NCI-H526 treated with DMSO at 0.1 percent for 48 hours (cell line): Measurements from ENCODE around the gene PSORS1C1.

Experiments used
- DNase-seq: peaks from one replicate; lab custom pipeline; 2025; lab: John Stamatoyannopoulos, UW

Gene PSORS1C1

DNA sequence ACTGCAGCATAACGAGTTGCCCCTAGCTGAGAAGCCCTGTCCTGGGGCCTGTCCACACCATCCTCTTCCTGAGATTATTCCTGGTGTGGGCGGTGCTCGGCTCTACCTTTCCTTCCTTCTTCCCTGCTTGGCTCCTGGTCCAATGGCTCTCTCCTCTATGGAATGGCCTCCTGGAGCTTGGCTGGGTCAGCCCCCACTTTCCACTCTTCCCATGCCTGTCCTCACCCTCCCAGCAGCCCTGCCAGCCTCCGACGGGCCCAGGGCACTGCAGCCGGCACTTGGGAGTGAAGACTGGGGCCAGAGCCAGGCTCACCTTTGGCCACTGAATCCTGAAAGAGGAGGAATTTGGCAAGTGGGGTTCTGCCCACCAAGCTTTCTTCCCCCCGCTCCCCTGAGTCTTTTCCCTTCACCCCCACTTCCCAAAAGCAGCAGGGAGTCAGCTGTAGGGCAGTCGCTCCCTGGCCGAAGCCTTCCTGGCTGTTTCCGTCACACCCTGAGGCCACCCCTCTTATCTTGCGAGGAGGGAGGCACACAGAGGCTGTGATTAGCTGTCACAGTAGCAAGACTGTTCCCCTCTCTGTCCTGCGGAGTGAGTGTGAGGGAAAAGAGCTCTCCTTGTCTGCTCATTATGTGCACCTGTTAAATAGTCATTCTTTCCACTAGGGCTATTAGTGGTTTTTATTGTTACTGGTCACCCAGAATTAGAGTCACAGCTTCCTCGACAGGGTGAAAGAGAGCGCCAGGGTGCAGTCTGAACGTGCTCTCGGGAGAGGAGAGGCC is 12.0 kb downstream of the PSORS1C1 start:
- no peak for DNase-seq

DNA sequence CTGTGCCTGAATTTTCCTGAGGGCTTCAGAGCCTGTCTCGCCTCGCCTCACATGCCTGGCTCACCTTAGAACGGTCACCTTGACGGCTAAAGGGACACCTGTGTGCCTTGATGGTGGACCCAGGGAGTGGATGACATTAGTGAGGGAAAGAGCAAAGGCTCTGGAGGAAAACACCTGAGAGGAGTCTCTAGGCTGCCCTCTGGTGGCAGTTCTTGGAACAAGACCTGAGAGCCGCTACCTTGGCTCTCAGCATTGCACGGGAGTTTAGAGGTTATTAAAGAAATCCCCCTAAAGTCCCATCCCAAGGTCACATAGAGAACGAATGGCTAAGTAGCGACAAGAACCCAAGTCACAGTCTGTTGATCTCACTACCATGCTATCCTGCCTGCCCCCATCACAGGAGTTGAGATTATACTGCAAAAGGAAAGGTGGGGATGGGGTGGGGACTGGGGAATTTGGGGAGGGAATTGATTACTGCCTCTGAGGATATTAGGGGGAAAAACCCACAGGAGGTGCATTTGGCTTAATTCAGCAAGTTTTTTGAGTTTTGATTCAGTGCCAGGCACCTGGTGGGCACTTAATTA is 13.6 kb downstream of the PSORS1C1 start:
- no peak for DNase-seq

DNA sequence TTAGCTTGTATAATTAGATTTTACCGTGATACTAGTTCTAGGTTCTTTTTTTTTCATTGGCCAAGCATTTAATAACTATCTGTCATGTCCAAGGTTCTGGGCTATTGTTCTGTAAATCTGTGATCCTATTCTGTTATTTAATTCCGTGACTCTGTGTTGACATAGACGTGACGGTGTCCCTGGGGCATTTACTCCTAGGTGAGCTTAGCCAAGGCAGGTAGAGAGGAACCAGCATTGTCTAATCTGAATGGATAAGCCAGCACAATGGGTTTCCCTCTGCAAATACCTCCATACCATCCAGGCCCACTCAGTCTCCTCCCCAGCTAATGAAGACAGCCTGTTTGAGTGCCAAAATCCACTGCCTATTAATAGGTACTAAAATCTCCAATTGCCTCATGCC is 14.5 kb downstream of the PSORS1C1 start:
- no peak for DNase-seq

DNA sequence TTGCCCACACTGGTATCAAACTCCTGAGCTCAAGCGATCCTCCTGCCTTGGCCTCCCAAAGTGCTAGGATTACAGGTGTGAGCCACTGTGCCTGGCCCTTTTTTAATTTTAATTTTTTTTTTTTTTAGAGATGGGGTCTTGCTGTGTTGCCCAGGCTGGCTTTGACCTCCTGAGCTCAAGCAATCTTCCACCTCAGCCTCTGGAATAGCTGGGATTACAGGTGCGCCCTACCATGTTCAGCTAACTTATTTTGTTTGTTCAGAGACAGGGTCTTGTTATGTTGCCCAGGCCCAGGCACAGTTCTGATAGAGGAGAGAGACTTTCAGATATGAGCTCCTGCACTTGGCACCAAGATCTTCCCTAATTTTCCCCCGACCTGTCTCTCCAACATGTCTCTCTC is 16.2 kb downstream of the PSORS1C1 start:
- DNase-seq = no peak

DNA sequence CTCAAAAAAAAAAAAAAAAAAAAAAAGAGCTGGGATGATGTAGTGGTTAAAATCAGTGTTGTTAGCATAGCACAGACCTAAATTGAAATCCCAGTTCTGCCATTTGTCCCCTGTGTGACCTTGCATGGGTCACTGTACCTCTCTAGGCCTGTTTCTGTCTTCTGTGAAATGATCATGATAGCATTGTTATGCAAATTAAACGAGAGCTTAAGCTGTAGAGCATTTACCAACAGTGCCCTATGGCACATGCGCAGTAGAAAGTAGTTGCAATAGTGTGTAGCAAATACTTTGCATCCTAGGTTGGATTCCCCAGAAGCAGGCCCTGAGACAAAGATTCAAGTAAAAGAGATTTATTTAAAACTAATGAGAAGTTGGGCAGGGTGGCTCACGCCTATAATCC is 17.0 kb downstream of the PSORS1C1 start:
- no peak for DNase-seq

DNA sequence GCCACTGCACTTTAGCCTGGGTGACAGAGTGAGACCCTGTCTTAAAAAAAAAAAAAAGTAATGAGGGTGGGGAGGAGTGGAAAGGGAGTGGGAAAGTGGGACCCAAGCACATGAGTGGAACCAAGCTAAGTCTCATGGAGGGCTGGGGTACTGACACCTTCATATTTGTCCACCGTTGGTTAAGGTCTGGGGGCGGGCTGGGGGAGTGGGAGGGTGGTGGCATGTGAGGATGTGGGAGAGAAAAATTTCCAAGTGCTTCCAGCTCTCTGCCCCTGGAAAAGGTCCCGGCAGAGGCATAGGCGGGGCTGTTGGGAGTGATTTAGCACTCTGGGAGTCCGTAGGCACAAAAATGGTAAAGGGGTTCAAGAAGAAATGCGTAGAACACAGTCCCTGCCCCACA is 18.2 kb downstream of the PSORS1C1 start:
- no peak for DNase-seq

DNA sequence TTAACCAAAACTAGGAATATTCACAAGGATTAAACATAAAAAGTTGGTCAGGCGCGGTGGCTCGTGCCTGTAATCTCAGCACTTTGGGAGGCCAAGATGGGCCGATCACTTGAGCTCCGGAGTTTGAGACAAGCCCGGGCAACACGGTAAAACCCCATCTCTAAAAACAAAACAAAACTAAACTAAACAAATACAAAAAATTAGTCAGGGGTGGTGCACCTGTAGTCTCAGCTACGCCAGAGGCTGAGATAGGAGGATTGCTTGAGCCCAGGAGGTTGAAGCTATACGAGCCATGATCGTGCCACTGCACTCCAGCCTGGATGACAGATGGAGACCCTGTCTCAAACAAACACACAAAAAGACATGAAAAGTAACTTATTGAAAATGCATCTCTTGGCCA is 21.1 kb downstream of the PSORS1C1 start:
- DNase-seq = no peak

DNA sequence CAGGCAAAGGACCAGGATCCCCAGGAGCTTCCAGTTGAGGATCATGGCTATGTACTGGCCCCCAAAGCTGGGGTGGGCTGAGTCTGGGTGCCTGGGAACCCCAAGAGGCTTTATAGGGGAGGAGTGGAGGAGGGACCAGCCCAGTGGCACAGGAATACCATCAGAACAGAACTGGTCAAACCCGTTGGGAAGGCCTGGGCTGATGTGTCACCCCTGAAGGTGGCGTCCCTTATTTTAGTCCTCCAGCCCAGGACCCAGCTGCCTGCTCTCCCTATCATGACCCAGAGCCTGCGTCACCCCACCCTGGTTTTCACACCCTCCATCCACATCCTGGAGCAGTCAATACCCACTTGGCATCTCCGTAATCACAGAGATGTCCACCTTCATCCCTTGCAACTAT is 24.4 kb downstream of the PSORS1C1 start, which contains the start of gene PSORS1C2:
Gene PSORS1C2 (minus strand): TSS at position 85 of the 400 bp plus-strand sequence. CDS start 40 bp downstream, at position 45.
- no peak for DNase-seq

DNA sequence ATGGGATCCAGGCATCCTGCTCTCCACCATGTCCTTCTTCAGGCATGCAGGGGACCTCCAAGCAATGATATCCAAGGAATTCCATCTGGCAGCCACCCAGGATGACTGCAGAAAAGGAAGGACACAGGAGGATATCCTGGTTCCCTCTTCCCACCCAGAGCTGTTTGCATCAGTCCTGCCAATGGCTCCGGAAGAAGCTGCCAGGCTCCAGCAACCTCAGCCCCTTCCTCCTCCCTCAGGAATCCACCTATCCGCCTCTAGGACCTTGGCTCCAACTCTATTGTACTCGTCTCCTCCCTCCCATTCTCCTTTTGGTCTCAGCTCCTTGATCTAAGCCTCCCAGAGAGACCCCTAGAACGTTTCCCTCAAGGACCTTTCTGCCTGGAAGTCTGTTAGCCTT is 25.0 kb downstream of the PSORS1C1 start:
- no peak for DNase-seq

DNA sequence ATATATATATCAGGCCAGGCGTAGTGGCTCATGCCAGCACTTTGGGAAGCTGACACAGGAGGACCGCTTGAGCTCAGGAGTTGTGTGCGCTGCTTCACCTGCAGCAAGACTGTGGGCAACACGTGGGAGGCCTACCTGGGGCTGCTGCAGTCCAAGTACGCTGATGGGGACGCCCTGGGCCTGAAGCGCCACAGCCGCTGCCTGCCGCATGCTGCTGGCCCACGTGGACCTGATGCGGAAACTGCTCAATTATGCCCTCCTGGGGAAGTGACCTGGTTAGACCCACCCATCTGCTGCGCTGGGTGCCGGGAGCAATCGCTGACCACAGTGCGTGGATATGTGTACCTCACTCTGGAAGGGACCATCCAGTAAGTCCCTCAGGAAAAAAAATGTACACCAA is 26.0 kb downstream of the PSORS1C1 start:
- DNase-seq = no peak

DNA sequence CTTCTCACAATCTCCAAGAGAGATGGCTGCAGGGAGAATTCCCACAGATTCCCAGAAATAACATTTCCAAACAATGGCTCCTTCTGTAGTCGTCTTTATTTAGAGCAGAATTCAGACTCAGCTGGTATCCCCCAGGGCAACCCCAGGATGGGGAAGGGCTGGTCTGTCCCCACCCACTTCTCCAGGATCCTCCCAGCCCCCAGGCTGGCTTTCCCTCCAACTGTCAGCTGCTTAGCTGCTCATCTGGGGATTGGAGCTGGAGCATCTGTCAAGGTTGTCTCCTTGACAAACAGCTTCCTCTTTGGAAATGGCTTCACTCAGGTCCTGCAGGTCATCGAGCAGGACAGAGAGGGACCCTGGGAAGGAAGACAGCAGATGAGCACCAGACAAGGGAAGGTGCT is 27.8 kb downstream of the PSORS1C1 start:
- no peak for DNase-seq

DNA sequence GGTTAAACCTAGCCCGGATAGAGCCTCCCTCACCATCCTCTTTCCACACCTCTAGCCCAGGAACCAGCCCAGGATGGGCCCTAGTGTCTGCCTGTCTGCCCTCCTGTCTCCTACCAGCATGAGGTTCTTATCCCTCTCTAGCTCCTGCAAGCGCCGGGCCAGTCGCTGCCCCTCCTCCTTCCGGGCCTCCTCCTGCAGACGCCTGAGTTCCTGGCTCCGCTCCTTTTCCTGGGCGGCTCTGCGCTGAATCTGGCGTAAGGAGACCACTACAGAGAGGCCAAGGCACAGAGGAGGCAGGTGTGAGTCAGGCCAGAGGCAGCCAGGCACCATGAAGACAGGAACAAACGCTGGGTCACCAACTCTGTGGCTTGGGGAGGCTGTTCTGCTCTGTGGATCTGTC is 28.5 kb downstream of the PSORS1C1 start:
- DNase-seq = no peak

DNA sequence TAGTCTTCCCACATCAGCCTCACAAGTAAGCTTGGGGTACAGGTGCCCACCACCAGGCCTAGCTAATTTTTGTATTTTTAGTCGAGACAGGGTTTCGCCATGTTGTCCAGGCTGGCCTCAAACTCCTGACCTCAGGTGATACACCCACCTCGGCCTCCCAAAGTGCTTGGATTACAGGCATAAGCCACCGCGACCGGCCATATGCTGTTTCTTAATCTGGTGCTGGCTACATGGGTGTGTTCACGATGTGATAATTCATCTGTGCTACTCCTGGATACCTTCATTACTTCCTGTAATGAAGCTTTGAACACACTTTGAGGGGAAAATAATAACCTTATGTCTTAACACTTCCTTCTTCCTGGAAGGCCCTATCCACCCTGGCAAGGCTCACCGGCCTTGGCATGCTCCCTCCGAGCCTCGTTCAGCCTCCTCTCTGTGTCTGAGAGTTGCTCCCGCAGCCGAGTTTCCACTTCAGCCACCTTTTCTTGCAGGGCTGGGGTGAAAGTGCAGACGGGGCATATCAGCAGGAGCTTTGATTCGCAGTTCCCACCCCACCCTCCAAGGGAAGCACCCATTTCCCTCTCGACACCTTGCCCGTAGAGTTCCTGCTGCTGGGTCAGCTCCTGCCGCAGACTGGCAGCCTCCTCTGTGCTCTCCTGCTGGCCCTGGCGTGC is 29.8 kb downstream of the PSORS1C1 start:
- no peak for DNase-seq

DNA sequence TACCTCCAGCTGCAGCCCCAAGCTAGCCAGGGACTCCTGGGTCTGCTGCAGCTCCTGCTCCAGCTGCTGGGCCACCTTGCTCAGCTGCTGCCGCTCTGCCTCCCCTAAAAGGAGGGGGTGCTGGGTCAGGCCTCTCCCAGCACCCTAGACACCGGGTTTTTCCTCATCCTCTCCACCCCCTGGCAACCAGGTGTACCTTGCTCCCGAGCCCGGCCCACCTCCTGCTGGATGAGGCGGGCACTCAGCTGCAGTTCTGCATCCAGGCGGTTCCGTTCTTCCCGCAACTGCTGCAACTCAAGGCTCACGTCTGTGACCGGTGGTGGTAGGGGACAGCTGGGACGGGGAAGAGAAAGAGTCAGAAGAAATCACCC is 30.4 kb downstream of the PSORS1C1 start:
- DNase-seq = no peak

DNA sequence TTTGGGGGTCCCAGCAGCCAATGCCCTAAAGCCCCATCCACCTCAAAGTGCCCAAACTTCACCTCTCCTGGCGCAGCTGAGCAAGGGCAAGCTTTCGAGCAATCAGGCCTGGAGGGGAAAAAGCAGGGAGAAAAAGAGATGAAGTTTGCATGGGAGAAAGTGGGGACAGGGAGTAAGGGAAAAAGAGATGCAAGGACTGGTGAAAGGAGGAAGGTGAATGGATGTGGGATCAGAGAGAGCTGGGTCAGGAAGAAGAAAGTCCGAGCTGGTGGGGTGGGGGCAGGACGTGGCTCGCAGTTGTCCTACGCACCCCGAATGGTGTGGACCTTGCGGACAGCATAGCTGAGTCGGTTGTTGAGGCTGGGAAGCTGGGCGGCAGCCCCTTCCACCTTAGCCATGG is 30.8 kb downstream of the PSORS1C1 start:
- no peak for DNase-seq

DNA sequence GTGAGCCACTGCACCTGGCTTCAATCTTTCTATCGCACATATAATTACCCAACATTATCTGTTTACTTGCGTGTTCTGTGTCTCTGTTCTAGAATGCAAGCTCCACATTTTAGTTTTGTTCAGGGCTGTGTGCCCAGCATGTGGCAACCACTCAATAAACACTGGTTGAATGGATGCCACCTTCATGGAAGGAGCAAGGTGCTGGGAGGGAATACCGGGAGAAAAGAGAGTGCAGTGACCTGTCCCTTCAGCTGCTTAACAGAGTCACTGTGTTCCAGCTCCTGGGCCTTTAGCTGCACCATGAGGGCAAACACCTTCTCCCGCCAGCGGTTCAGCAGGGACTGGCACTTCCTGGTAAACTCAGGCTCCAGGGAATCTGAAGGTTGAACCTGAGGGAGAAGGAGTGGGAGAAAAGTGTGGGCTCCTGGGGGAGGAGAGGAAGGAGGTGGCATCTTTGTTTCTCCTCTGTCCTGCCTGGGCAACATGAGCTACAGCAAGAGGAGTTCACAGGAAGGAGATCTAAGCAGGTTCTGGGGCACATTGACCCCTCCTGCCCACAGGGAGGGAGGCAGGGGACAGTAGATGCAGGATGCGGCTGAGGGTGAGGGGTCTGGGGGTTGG is 35.3 kb downstream of the PSORS1C1 start:
- no peak for DNase-seq

DNA sequence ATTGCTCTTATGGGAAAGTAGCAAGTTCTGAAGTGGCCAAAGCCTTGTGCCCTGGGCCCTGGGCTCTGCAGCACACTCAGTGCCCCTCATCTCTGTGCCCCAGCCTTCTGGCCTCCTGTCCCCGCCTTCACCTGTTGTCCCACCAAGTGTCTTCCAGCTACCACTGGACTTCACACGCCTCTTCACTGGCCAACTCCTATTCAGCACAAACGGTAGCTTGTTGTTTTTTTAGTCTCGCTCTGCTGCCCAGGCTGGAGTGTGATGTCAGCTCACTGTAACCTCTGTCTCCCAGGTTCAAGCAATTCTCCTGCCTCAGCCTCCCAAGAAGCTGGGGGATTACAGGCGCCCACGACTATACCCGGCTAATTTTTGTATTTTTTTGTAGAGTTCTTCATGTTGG is 38.2 kb downstream of the PSORS1C1 start:
- DNase-seq = no peak

DNA sequence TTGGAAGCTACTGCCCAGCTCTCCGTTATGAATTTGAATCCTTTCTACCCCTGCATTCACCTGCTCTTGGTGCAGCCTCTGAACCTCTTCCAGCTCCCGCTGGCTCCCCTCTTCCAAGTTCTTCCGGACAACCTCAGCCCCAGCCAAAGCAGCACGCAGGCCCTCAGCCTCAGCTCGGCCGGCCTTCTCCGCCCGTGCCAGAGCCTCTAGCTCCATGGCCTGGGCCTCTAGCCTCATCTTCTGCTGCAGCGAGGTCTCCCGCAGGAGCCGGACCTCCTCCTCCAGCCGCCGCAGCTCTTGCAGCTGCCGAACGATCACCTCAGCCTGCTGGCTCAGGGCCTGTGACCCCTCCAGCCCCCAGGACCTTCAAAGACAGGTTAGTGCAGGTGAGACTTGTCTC is 39.8 kb downstream of the PSORS1C1 start:
- no peak for DNase-seq

DNA sequence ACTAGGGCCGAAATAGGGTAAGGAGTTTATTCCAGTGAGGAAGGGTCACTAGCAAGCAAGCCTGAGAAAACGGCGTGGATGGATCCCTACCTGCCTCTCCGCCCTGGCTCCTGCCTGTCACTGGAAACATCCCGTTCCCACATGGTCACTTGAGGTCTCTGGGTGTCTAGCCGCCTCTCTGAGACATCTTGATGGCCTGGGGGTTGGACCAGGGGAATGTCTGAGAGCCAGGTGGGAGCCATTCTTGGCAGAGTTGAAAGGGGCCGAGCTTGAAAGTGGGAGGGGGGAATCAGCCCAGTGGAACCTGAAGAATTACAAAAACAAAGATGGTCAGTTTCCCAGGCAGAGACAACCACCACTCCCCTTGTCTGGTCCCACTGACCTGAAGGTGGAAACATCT is 42.0 kb downstream of the PSORS1C1 start:
- DNase-seq = no peak

DNA sequence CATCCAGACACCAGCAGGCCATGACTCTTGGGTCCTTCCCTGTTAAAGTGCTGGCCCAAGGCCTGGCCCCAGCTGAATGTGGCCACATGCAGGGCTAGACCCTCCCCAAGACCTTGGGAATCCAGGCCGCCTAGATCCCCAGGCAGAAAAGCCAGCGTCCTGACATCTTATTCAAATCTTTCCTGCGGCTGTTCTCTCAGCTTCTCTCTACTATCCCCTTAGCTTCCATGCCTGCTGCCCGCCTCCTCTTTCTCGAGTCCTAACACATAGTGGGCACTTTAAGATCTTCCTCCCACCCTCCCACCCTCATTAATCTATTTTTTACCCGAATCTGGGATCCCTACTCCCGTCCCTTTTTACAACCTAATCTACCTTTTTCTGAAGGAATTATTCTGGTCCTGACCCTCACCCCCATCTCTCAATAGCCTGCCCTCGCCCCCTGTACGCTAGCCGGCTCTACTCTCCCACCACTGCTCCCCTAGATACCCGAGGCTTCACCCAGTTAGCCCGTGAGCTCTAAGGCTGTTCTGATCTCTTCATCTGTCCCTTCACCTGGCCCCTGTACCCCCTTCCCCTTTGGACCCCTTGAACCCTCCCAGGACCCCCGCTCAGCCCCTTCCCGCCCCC is 43.0 kb downstream of the PSORS1C1 start, which contains the start of gene CCHCR1:
Gene CCHCR1 (minus strand): TSS at position 290 of the 627 bp plus-strand sequence. CDS start 202 bp downstream, at position 88.
- no peak for DNase-seq

DNA sequence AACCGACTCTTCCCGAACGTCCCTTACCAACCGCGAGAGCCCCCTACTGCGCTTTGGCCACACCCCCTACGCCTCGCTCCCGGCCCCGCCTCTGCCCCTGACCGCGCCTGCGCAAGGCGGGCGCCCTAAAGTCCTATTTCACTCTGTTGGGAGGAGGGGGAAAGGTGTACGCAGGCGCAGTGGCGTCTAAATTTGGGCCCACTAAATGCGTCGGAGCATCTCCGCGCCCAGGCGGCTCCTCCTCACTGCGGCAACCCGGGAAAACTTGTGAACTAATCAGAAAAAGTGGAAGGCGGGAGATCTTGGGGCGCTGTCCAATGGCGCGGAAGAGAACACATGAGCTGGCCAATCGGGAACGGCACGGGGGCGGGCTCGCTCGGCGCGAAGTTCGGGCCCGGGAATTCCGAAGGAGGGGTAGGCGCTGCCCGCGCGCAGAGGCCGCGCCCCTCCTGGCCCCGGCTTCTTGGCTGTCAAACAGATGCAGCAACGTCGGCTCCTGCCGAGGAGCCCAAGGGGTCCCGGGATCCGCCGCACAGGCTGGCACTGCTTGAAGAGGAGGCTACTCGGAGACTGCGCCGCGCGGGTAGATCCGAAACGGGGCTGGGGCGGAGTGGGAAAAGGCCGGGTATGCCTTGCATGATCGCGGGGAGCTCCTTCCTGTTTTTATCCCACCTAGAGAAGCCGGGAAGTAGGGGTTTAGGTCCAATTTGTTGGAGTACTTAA is 43.7 kb downstream of the PSORS1C1 start, which contains the start of gene TCF19:
Gene TCF19 (plus strand): TSS at position 450 of the 723 bp plus-strand sequence. CDS start 881 bp downstream, outside the sequence.
- DNase-seq = peak; percentile 98
